Transverse colon (tissue), 4 donors: ENCODE data around the gene EPB41L4B.

Experiments used
- EP300 ChIP-seq: sonication (generic); formaldehyde crosslinking; IDR thresholded peaks from one replicate; pipeline ENCODE4 v1.6.1; 2017; ENCODE audit warnings: antibody characterized with exemption, low read depth
- POLR2A ChIP-seq: fragments of 450-650 bp; IDR thresholded peaks from one replicate; pipeline ENCODE4 v1.6.1; 2016; ENCODE audit warnings: antibody characterized with exemption, mild to moderate bottlenecking, moderate library complexity
- POLR2AphosphoS5 ChIP-seq, 3 donors: sonication (generic); formaldehyde crosslinking; IDR thresholded peaks; one replicate each; pipeline ENCODE4 v1.6.1; 2016; ENCODE audit warnings: antibody characterized with exemption in 3 of 3
- TF ChIP-seq, protein P1 (sequence below), 5 experiments: fragments of 200-600 bp in 3 of 5; fragments of 450-650 bp in 2 of 5; sonication (generic) in 3 of 5; IDR thresholded peaks; 1 replicate in 2 of 5; 2 replicates in 3 of 5; pipeline ENCODE4 v1.5.1; 2016 to 2017; ENCODE audit warnings: antibody characterized with exemption in 5 of 5, inconsistent platforms in 3 of 5, mild to moderate bottlenecking in 2 of 5, moderate library complexity in 1 of 5

DNA sequence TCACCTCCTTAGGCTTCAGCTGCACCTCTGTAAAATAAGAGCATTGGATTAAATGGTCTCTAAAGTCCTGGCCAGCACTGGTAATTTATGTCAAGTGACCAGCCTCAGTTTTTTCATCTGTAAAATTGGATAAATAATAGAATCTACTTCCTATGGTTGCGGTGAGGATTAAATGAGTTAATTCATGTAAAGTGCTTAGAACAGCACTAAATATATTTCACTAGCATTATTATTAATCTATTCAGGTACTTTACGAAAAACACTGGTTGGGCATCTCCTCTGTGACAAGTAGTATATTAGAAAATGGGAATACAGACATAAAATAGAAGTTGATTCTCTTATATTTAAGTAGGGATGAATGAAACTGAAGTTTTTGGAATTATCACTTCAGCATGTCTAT is 187.3 kb downstream of the EPB41L4B start:
- TF ChIP-seq POLR2AphosphoS5 (IDR thresholded peaks at IDR 0.05) (no peak), POLR2A (no peak), EP300 (no peak)
- TF ChIP-seq, protein P1, sequence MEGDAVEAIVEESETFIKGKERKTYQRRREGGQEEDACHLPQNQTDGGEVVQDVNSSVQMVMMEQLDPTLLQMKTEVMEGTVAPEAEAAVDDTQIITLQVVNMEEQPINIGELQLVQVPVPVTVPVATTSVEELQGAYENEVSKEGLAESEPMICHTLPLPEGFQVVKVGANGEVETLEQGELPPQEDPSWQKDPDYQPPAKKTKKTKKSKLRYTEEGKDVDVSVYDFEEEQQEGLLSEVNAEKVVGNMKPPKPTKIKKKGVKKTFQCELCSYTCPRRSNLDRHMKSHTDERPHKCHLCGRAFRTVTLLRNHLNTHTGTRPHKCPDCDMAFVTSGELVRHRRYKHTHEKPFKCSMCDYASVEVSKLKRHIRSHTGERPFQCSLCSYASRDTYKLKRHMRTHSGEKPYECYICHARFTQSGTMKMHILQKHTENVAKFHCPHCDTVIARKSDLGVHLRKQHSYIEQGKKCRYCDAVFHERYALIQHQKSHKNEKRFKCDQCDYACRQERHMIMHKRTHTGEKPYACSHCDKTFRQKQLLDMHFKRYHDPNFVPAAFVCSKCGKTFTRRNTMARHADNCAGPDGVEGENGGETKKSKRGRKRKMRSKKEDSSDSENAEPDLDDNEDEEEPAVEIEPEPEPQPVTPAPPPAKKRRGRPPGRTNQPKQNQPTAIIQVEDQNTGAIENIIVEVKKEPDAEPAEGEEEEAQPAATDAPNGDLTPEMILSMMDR (IDR thresholded peaks at IDR 0.05), result no peak
